Skin of body (tissue), 2 donors: Measurements from ENCODE around the gene MYH7. TPM values are rescaled to one million over a fixed set of nuclear protein-coding genes. Genes with fewer than 3 reads are reported as not detected.
"Not testable (repeated sequence)": the region's sequence is repeated elsewhere in the genome, so short reads cannot be mapped to it uniquely, and the experiment has no call there.

Experiments
- DNase-seq: peaks from one replicate; lab custom pipeline; 2025; lab: John Stamatoyannopoulos, UW
- total RNA-seq: library from RNA; depleted of rRNA; stranded (reverse); fragments of >200 nt; gene quantifications from one replicate; pipeline ENCODE4 v1.2.3, GENCODE V29; 2014

The MYH7 gene
- total RNA-seq, 1 donor from 2014 or later = 84.4 TPM

GRCh38 chr14:23408307-23408630, 27.2 kb downstream of the MYH7 start:
- DNase-seq = no peak

- DNase-seq = no peak
Measured at GRCh38 chr14:23407516-23408306, 27.7 kb downstream of the MYH7 start, which contains the start of gene MYH6. Gene MYH6, minus strand, starts transcription at chr14:23408273. Its CDS starts 1,050 bp downstream, at chr14:23407223.

GRCh38 chr14:23406725-23407355, 28.6 kb downstream of the MYH7 start:
- no peak for DNase-seq

- DNase-seq = no peak
Measured at GRCh38 chr14:23406244-23406643, 29.2 kb downstream of the MYH7 start.

- DNase-seq = no peak
Measured at GRCh38 chr14:23405516-23406025, 29.9 kb downstream of the MYH7 start.

GRCh38 chr14:23405096-23405495, 30.4 kb downstream of the MYH7 start:
- no peak for DNase-seq

GRCh38 chr14:23404331-23404900, 31.0 kb downstream of the MYH7 start:
- no peak for DNase-seq

GRCh38 chr14:23403908-23404307, 31.6 kb downstream of the MYH7 start:
- DNase-seq = no peak

- no peak for DNase-seq
Measured at GRCh38 chr14:23403139-23403438, 32.4 kb downstream of the MYH7 start.

- DNase-seq = no peak
Measured at GRCh38 chr14:23402296-23403138, 32.9 kb downstream of the MYH7 start.

GRCh38 chr14:23401291-23401690, 34.2 kb downstream of the MYH7 start:
- no peak for DNase-seq

GRCh38 chr14:23400496-23401149, 34.8 kb downstream of the MYH7 start:
- not testable (repeated sequence) for DNase-seq

- DNase-seq = no peak
Measured at GRCh38 chr14:23399591-23399990, 35.9 kb downstream of the MYH7 start.

GRCh38 chr14:23399136-23399535, 36.3 kb downstream of the MYH7 start:
- no peak for DNase-seq

- no peak for DNase-seq
Measured at GRCh38 chr14:23398348-23398747, 37.1 kb downstream of the MYH7 start.

- DNase-seq = no peak
Measured at GRCh38 chr14:23396781-23397407, 38.6 kb downstream of the MYH7 start.

GRCh38 chr14:23396126-23396525, 39.3 kb downstream of the MYH7 start:
- DNase-seq = no peak

- DNase-seq = no peak
Measured at GRCh38 chr14:23392613-23393012, 42.8 kb downstream of the MYH7 start.

GRCh38 chr14:23389871-23390270, 45.6 kb downstream of the MYH7 start:
- DNase-seq = not testable (repeated sequence)

GRCh38 chr14:23389396-23389795, 46.1 kb downstream of the MYH7 start:
- DNase-seq = no peak

- no peak for DNase-seq
Measured at GRCh38 chr14:23388996-23389395, 46.5 kb downstream of the MYH7 start.
